ENCODE measurements around the gene ETF1.

The ETF1 gene

DNA sequence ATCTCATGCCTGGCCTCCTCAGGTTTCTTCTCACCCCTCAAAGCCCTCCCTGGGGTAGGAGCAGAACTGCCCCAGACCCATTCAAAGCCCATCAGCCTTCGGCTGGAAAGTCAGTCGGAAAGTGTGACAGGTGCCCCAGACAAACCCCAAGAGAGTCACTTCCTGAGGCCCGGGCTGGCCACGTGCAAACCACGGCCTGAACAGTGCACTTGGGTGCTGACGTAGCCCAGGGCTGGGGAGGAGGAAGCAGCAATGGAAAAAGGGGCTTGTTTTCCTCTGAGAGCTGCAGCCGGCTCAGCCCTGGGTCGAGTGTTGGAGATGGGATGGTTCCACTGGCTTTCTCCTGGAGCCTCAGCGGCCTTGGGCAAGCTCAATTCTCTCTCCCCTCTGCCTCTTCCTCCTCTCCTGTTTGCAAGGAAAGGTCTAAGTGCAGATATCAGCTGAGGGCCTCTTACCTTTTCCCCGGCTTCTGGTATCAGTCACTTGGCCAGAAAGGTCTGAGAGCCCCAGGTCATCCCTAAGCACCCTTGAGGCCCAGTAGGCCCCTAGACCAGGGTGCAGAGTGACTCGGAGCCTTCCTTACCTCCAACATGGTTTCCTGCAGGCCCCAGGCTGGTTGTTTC, 83.6 kb downstream of the ETF1 start:
- no peak for DNase-seq (ENCODE audit: extremely low read depth, low read depth)

DNA sequence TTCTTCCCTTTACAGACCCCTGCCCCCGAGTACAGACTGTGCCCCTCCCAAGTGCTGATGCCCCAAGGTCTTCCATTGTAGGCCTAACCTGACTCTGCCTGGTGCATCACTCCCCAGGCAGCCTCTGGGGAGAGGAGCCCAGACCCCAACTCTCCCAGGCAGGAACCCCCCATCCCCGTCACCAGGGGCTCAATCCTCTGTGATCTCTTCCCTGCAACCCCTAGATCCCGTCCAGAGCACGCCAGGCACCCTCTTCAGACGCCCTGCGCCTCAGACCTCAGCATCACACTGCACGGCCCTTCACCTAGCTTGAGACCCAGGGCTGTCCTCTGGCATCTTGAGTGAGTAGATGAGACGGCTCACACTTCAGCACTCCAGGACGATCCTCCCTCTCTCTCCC, 84.2 kb downstream of the ETF1 start:
- no peak for DNase-seq (ENCODE audit: extremely low read depth, low read depth)
- TF ChIP-seq, protein P1, sequence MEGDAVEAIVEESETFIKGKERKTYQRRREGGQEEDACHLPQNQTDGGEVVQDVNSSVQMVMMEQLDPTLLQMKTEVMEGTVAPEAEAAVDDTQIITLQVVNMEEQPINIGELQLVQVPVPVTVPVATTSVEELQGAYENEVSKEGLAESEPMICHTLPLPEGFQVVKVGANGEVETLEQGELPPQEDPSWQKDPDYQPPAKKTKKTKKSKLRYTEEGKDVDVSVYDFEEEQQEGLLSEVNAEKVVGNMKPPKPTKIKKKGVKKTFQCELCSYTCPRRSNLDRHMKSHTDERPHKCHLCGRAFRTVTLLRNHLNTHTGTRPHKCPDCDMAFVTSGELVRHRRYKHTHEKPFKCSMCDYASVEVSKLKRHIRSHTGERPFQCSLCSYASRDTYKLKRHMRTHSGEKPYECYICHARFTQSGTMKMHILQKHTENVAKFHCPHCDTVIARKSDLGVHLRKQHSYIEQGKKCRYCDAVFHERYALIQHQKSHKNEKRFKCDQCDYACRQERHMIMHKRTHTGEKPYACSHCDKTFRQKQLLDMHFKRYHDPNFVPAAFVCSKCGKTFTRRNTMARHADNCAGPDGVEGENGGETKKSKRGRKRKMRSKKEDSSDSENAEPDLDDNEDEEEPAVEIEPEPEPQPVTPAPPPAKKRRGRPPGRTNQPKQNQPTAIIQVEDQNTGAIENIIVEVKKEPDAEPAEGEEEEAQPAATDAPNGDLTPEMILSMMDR (IDR thresholded peaks at IDR 0.05; ENCODE audit: low read depth, low read length): no peak

More for the DNA sequence above, 83.6 kb downstream of the ETF1 start:
- TF ChIP-seq, protein P1 (IDR thresholded peaks at IDR 0.05; ENCODE audit: low read depth, low read length): no peak

DNA sequence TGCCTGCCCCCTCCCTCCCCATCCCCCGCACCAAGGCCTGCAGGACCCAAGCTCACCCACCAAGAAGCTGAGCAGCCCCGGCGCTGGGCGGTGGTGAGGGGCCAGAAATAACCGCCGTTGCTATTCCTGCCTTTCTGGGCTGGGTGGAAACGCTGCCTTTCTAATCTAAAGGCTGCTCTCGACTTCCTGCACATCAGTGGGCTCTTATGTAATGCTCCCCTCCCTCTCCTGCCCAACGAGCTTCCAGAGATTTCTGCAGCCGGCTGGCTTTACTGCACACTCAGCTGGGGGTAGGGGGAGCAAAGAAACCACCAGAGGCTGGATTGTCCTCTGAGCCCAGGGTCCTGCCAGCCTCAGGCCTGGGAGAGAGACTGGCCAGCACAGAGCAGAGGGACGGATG, 84.7 kb downstream of the ETF1 start:
- TF ChIP-seq, protein P1 (IDR thresholded peaks at IDR 0.05; ENCODE audit: low read depth, low read length): no peak
- no peak for DNase-seq (ENCODE audit: extremely low read depth, low read depth)

DNA sequence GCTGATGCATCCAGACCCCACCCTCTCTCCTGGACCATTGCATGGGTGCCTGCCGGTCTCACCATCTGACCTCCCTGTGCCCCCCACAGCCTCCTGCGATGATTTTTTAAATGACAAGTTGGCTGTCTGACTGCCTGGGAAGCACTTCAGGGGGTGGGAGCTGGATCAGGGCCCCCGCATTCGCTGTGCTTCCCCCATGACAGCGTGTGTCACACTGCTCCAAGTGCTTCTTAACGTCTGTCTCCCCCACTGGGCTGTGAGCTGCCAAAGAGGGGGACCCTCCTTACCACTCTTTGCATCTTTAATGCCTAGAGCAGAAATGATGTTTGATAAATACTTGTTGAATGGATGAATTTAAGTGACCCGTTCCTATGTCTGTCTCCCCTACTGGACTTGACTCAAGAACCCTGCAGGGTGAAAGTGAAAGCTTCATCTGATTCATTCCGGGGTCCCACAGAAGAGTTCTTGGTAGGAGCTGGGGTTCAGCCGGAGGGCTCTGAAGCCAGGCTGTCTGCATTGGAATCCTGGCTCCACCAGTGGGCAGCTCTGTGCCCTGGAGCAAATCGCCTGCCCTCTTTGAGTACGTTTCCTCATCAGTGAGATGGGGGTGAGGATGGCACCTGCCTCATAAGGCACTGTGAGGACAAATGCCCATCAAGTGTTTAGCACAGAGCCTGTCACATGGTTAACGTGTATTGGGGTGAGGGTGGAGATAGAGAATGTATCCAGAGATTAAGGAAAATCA, 85.3 kb downstream of the ETF1 start:
- no peak for DNase-seq (ENCODE audit: extremely low read depth, low read depth)
- TF ChIP-seq, protein P1 (IDR thresholded peaks at IDR 0.05; ENCODE audit: low read depth, low read length): no peak; the same call in 1 of the 2 replicates
